ENCODE measurements around the gene ECE2.

- no peak for TF ChIP-seq EZH2 (IDR thresholded peaks at IDR 0.05)
- no peak for TF ChIP-seq FOXP2 (optimal IDR thresholded peaks at IDR 0.05; ENCODE audit: control extremely low read depth, extremely low read length, insufficient read depth)
Observed at GRCh38 chr3:184259878-184260723, 15.7 kb upstream of the ECE2 start.

Measured in SK-N-MC (cell line).